Measurements from ENCODE around the gene ZNF302.

DNA sequence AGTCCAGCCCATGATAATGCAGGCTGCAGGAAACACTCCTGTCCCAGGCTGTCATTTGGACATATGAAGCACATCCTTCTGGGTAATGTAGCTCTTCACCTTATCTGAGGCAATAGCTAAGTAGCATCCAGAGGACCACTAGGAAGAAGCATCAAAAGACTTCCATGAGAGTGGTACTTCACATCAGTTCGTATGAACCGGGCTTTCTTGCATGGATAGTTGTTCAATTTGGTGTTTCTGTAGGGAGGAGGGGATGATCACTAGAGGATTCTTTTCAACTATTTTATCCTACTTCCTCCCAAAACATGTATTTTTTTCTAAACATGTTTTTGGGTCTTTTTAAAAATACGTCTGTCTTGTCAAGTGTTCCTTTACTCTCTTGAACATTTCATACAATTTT is 12.9 kb downstream of the ZNF302 start:
- TF ChIP-seq RAD21 (IDR thresholded peaks at IDR 0.05; ENCODE audit: low read length) (no peak), EZH2phosphoT487 (IDR thresholded peaks at IDR 0.05; ENCODE audit: borderline replicate concordance, low read depth) (no peak), SIN3A (IDR thresholded peaks at IDR 0.05; ENCODE audit: borderline replicate concordance, low read depth, low read length) (no peak)
- TF ChIP-seq, protein P1, sequence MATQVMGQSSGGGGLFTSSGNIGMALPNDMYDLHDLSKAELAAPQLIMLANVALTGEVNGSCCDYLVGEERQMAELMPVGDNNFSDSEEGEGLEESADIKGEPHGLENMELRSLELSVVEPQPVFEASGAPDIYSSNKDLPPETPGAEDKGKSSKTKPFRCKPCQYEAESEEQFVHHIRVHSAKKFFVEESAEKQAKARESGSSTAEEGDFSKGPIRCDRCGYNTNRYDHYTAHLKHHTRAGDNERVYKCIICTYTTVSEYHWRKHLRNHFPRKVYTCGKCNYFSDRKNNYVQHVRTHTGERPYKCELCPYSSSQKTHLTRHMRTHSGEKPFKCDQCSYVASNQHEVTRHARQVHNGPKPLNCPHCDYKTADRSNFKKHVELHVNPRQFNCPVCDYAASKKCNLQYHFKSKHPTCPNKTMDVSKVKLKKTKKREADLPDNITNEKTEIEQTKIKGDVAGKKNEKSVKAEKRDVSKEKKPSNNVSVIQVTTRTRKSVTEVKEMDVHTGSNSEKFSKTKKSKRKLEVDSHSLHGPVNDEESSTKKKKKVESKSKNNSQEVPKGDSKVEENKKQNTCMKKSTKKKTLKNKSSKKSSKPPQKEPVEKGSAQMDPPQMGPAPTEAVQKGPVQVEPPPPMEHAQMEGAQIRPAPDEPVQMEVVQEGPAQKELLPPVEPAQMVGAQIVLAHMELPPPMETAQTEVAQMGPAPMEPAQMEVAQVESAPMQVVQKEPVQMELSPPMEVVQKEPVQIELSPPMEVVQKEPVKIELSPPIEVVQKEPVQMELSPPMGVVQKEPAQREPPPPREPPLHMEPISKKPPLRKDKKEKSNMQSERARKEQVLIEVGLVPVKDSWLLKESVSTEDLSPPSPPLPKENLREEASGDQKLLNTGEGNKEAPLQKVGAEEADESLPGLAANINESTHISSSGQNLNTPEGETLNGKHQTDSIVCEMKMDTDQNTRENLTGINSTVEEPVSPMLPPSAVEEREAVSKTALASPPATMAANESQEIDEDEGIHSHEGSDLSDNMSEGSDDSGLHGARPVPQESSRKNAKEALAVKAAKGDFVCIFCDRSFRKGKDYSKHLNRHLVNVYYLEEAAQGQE (IDR thresholded peaks at IDR 0.05; ENCODE audit: low read depth, low read length): no peak
- TF ChIP-seq, protein P2, sequence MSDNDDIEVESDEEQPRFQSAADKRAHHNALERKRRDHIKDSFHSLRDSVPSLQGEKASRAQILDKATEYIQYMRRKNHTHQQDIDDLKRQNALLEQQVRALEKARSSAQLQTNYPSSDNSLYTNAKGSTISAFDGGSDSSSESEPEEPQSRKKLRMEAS (IDR thresholded peaks at IDR 0.05; ENCODE audit: low read depth): no peak
